HFFc6 (cell line): ENCODE results near the gene ITGA11. TPM values are rescaled to one million over a fixed set of nuclear protein-coding genes. Genes with fewer than 3 reads are reported as not detected.

Experiments
- DNase-seq: peaks from one replicate; pipeline ENCODE4 v3.0.0-alpha.2; 2018
- H3K27ac Mint-ChIP-seq: 2 replicates; pipeline ENCODE4 v1.8.0; 2020; ENCODE audit warnings: mild to moderate bottlenecking, mixed read lengths
- H3K27me3 Mint-ChIP-seq: 2 replicates; pipeline ENCODE4 v1.8.0; 2021; ENCODE audit warnings: mild to moderate bottlenecking, moderate library complexity, mixed read lengths; ENCODE audit not compliant: insufficient read depth
- H3K36me3 Mint-ChIP-seq: 2 replicates; pipeline ENCODE4 v1.8.0; 2021; ENCODE audit warnings: low read depth, mixed read lengths
- H3K4me1 Mint-ChIP-seq: 2 replicates; pipeline ENCODE4 v1.8.0; 2020; ENCODE audit warnings: low read depth, mixed read lengths
- H3K4me3 Mint-ChIP-seq: 2 replicates; pipeline ENCODE4 v1.8.0; 2020; ENCODE audit warnings: mild to moderate bottlenecking, moderate library complexity, mixed read lengths
- H3K9me3 Mint-ChIP-seq: 2 replicates; pipeline ENCODE4 v1.8.0; 2020; ENCODE audit warnings: mild to moderate bottlenecking, mixed read lengths
- total RNA-seq, 6 experiments: library from RNA; stranded (reverse); fragmentation: NEBNext Ultra II Directional; extraction: Animal tissue kit (Norgen Biotek cat#: 25700); gene quantifications; 2 replicates in 1 of 6; 3 replicates in 5 of 6; pipeline ENCODE4 v1.2.3, GENCODE V29; 2021
- TF ChIP-seq, protein P1 (sequence below): fragments of 200-600 bp; sonication (generic); IDR thresholded peaks from 2 replicates; pipeline ENCODE4 v1.5.0; 2021; ENCODE audit warnings: antibody characterized with exemption, mild to moderate bottlenecking

ITGA11 gene
- total RNA-seq, 6 experiments from 2014 or later: 1.2 to 2.1 (median 1.4) TPM

GRCh38 chr15:68318008-68318835, 113.7 kb downstream of the ITGA11 start:
- TF ChIP-seq, protein P1, sequence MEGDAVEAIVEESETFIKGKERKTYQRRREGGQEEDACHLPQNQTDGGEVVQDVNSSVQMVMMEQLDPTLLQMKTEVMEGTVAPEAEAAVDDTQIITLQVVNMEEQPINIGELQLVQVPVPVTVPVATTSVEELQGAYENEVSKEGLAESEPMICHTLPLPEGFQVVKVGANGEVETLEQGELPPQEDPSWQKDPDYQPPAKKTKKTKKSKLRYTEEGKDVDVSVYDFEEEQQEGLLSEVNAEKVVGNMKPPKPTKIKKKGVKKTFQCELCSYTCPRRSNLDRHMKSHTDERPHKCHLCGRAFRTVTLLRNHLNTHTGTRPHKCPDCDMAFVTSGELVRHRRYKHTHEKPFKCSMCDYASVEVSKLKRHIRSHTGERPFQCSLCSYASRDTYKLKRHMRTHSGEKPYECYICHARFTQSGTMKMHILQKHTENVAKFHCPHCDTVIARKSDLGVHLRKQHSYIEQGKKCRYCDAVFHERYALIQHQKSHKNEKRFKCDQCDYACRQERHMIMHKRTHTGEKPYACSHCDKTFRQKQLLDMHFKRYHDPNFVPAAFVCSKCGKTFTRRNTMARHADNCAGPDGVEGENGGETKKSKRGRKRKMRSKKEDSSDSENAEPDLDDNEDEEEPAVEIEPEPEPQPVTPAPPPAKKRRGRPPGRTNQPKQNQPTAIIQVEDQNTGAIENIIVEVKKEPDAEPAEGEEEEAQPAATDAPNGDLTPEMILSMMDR: no peak
- Mint-ChIP-seq H3K4me3 (no peak overlapping the region), H3K27ac (no peak overlapping the region), H3K9me3 (no peaks in the 10 kb centered on the region), H3K4me1 (peaks cover under 1% of the 10 kb centered on the region; the same call in 1 of the 2 replicates), H3K27me3 (peaks cover 15% of the 10 kb centered on the region), H3K36me3 (no peaks in the 10 kb centered on the region)
- no peak for DNase-seq

DNA sequence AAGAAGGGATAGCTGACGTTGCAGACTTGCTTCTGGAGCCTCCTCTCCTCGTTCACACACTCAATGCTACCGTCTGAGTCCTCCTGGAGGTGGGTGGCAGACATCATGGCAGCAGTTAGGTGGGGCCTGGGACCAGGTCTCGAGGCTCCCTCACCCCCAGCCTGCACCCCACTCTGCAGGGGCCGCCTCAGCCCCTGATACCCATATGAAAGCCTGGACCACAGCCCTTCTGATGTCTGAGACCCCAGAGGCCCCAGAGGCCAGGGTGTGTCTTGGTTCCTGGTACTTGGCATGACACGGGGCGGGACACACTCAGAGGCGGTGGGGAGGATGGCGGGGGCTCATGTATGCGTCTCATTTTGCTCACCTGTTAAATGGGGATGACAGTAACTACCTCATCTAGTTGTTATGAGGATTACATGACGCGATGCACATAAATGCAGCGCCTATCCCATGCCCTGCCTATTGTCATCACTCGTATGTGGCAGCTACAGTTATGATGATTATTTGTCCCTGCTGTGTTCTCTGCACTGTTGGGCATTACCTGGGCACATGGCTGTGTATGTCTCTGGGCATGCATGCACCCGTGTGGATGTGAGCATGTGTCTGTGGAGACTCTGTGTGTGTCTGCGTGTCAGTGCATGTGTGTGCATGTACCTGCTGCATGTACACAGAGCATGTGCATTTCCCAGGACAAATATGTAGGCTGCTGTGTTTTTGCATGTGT, 114.5 kb downstream of the ITGA11 start:
- no peaks in the 10 kb centered on the region for H3K9me3 Mint-ChIP-seq
- H3K4me1 Mint-ChIP-seq: peaks cover 8% of the 10 kb centered on the region
- no peaks in the 10 kb centered on the region for H3K36me3 Mint-ChIP-seq
- no peak overlapping the region for H3K4me3 Mint-ChIP-seq
- TF ChIP-seq, protein P1: no peak
- no peak overlapping the region for H3K27ac Mint-ChIP-seq
- DNase-seq: no peak
- peaks cover 16% of the 10 kb centered on the region for H3K27me3 Mint-ChIP-seq

- H3K4me3 Mint-ChIP-seq: no peak overlapping the region
- H3K36me3 Mint-ChIP-seq: no peaks in the 10 kb centered on the region
- TF ChIP-seq, protein P1: peak; percentile 57
- no peak for DNase-seq
- H3K4me1 Mint-ChIP-seq: peaks cover 8% of the 10 kb centered on the region
- H3K27me3 Mint-ChIP-seq: peaks cover 9% of the 10 kb centered on the region
- H3K27ac Mint-ChIP-seq: no peak overlapping the region
- no peaks in the 10 kb centered on the region for H3K9me3 Mint-ChIP-seq
Observed at GRCh38 chr15:68316061-68316804, 115.7 kb downstream of the ITGA11 start.

DNA sequence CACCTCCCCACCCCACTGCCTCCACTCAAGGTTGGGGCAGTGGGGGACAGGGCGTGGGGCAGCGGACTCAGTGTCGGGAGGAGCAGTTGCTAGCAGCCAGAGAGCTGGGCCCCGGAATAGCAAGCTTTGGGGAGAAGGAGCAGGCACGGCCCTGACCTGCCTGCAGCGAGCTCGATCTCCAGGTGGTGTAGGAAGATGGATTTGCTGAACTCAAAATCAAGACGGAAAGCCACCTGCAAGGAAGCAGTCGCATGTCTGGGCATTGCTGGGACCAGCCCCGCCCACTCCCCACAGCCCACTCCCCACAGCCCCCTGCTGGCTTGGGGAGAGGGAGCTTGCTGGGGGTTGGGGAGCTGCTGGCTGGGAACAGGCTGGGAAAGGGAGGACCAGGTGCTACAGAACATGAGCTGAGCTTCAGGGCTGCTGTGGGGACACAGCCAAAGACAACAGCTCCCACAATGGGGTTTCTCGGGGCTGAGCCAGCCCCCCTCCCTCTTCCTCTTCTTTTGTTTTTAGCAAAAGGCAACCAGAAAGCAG, 116.4 kb downstream of the ITGA11 start:
- Mint-ChIP-seq H3K4me3 (no peak overlapping the region), H3K27me3 (peaks cover 10% of the 10 kb centered on the region), H3K27ac (no peak overlapping the region), H3K4me1 (peaks cover 8% of the 10 kb centered on the region), H3K36me3 (no peaks in the 10 kb centered on the region), H3K9me3 (no peaks in the 10 kb centered on the region)
- DNase-seq: no peak
- TF ChIP-seq, protein P1: no peak

DNA sequence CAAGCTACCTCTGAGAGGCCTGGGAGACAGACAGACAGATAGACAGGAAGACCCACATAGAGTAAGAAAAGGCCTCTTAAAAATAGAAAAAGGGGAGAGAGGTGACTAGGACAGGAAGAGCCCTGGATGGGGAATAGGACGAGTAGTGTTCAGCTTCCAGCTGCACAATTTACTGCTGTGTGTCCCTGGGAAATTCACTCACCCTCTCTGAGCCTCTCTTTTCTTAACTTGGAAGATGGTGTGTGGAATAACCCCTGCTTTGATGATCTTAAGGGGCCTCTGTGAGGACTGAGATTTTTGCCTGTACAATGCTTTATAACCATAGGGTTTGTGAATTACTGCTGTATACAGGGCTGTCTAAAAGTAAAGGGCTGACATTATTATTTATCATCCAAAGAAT, 116.9 kb downstream of the ITGA11 start:
- H3K36me3 Mint-ChIP-seq: no peaks in the 10 kb centered on the region
- H3K4me1 Mint-ChIP-seq: peaks cover 8% of the 10 kb centered on the region
- H3K4me3 Mint-ChIP-seq: no peak overlapping the region
- no peak for DNase-seq
- H3K27me3 Mint-ChIP-seq: peaks cover 9% of the 10 kb centered on the region
- no peak overlapping the region for H3K27ac Mint-ChIP-seq
- no peaks in the 10 kb centered on the region for H3K9me3 Mint-ChIP-seq
- TF ChIP-seq, protein P1: no peak
